ENCODE measurements around the gene CHRND.

DNA sequence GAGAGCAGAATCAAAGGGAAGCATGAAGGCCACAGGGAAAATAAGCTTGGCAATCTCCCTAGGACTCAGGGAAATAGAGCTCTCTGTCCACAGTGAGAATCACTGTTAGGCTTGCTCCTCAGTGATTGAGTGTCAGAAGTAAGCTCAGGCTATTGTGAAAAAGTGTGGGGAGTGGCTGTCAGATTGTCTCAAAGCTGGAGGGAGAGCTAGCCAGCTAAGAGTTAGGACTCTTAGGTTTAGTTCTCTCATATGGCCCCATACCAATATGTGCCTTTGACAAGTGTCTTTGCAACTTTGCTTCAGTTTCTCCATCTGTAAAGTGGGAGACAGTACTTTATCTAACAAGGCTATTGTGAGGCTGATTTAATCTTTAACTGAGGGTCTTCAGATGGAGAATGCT, 41.8 kb downstream of the CHRND start:
- TF ChIP-seq POLR2A (IDR thresholded peaks at IDR 0.05): no peak
- TF ChIP-seq, protein P1, sequence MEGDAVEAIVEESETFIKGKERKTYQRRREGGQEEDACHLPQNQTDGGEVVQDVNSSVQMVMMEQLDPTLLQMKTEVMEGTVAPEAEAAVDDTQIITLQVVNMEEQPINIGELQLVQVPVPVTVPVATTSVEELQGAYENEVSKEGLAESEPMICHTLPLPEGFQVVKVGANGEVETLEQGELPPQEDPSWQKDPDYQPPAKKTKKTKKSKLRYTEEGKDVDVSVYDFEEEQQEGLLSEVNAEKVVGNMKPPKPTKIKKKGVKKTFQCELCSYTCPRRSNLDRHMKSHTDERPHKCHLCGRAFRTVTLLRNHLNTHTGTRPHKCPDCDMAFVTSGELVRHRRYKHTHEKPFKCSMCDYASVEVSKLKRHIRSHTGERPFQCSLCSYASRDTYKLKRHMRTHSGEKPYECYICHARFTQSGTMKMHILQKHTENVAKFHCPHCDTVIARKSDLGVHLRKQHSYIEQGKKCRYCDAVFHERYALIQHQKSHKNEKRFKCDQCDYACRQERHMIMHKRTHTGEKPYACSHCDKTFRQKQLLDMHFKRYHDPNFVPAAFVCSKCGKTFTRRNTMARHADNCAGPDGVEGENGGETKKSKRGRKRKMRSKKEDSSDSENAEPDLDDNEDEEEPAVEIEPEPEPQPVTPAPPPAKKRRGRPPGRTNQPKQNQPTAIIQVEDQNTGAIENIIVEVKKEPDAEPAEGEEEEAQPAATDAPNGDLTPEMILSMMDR (IDR thresholded peaks at IDR 0.05): no peak

Data from testis (tissue), 2 donors.